ENCODE measurements around the gene PRSS33. TPM values are rescaled to one million over a fixed set of nuclear protein-coding genes. Genes with fewer than 3 reads are reported as not detected.

Gene PRSS33
- total and polyA plus RNA-seq, 2 donors from 2014 or later, result not detected

DNA sequence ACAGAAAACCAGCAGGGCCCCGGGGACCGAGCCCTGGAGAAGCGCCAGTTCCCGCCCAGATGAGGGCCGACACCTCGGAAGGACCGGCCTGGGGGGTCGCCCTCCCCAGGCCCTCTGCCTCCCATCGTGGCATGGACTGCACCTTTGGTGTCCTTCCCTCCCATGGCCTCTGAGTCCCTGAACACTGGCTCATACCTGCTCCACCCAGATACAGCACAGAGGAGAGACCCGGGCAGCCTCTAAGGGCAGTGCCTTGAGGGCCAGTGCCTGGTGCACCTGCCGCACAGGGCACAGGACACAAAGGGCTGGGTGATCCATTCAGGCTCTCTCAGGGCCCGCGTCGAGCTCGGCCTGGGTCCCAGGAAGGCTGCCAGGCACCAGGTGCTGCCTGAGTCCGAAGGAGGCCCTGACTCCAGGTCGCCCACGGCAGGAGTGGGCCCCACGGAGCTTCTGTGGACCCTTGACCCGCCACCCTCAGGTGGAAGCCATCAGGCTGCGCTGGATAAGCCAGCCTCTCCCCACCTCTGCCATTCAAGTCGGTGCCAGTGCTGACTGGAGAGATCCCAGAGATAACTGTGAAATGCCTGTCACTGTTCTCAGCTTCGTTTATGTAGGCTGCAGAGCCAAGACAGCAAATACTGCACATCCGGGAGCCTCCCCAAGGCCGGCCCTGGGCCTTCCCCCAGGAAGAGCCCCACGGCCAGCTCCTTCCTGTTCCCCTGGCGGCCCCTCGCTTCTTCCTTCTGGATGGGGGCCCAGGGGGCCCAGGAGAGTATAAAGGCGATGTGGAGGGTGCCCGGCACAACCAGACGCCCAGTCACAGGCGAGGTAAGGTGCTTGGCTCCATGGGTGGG, 42.4 kb upstream of the PRSS33 start, which contains the start of gene ZG16B:
Gene ZG16B, plus strand, starts transcription at position 803 of the 854 bp plus-strand sequence. CDS start 139 bp downstream, outside the sequence.
- Histone ChIP-seq H3K36me3 (ENCODE audit: control insufficient read depth in 2 of 3, insufficient read depth in 3 of 3, low read length in 3 of 3) (no peaks in the 10 kb centered on the region), H3K9ac (ENCODE audit: low read length in 3 of 3) (no peak within 1 kb of the TSS), H3K27ac (ENCODE audit: low read depth in 2 of 2, low read length in 2 of 2) (no peak within 1 kb of the TSS), H3K9me3 (ENCODE audit: control insufficient read depth in 2 of 3, insufficient read depth in 1 of 3, low read length in 3 of 3) (no peaks in the 10 kb centered on the region), H3K4me3 (ENCODE audit: low read length in 3 of 3) (no peak within 1 kb of the TSS), H3K27me3 (ENCODE audit: control insufficient read depth, insufficient read depth, low read length) (no peaks in the 10 kb centered on the region), H3K4me1 (ENCODE audit: control insufficient read depth in 2 of 3, insufficient read depth in 2 of 3, low read depth in 1 of 3, low read length in 3 of 3) (no peaks in the 10 kb centered on the region)
- intact Hi-C loops (cut with DNase I), result no loop called here
- DNase-seq (no peak), FAIRE-seq (no peak)
- TF ChIP-seq, protein P1, sequence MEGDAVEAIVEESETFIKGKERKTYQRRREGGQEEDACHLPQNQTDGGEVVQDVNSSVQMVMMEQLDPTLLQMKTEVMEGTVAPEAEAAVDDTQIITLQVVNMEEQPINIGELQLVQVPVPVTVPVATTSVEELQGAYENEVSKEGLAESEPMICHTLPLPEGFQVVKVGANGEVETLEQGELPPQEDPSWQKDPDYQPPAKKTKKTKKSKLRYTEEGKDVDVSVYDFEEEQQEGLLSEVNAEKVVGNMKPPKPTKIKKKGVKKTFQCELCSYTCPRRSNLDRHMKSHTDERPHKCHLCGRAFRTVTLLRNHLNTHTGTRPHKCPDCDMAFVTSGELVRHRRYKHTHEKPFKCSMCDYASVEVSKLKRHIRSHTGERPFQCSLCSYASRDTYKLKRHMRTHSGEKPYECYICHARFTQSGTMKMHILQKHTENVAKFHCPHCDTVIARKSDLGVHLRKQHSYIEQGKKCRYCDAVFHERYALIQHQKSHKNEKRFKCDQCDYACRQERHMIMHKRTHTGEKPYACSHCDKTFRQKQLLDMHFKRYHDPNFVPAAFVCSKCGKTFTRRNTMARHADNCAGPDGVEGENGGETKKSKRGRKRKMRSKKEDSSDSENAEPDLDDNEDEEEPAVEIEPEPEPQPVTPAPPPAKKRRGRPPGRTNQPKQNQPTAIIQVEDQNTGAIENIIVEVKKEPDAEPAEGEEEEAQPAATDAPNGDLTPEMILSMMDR (IDR thresholded peaks at IDR 0.05; ENCODE audit: borderline replicate concordance, extremely low read depth, insufficient read depth), result no peak

- no peaks in the 10 kb centered on the region for H3K9me3 ChIP-seq (ENCODE audit: control insufficient read depth in 2 of 3, insufficient read depth in 1 of 3, low read length in 3 of 3)
- DNase-seq (no peak), FAIRE-seq (no peak)
- no peaks in the 10 kb centered on the region for H3K36me3 ChIP-seq (ENCODE audit: control insufficient read depth in 2 of 3, insufficient read depth in 3 of 3, low read length in 3 of 3)
- H3K27me3 ChIP-seq (ENCODE audit: control insufficient read depth, insufficient read depth, low read length), result no peaks in the 10 kb centered on the region
- TF ChIP-seq, protein P1 (IDR thresholded peaks at IDR 0.05; ENCODE audit: borderline replicate concordance, extremely low read depth, insufficient read depth), result no peak
- intact Hi-C loops (cut with DNase I), result no loop called here
- H3K27ac ChIP-seq (ENCODE audit: low read depth in 2 of 2, low read length in 2 of 2), result no peak overlapping the region
- no peaks in the 10 kb centered on the region for H3K4me1 ChIP-seq (ENCODE audit: control insufficient read depth in 2 of 3, insufficient read depth in 2 of 3, low read depth in 1 of 3, low read length in 3 of 3)
- no peak overlapping the region for H3K9ac ChIP-seq (ENCODE audit: low read length in 3 of 3)
- no peak overlapping the region for H3K4me3 ChIP-seq (ENCODE audit: low read length in 3 of 3)
These were observed 41.6 kb upstream of the PRSS33 start for GRCh38 chr16:2828876-2829430.

- Histone ChIP-seq H3K4me1 (ENCODE audit: control insufficient read depth in 2 of 3, insufficient read depth in 2 of 3, low read depth in 1 of 3, low read length in 3 of 3) (no peaks in the 10 kb centered on the region), H3K4me3 (ENCODE audit: low read length in 3 of 3) (no peak overlapping the region), H3K36me3 (ENCODE audit: control insufficient read depth in 2 of 3, insufficient read depth in 3 of 3, low read length in 3 of 3) (no peaks in the 10 kb centered on the region), H3K9me3 (ENCODE audit: control insufficient read depth in 2 of 3, insufficient read depth in 1 of 3, low read length in 3 of 3) (no peaks in the 10 kb centered on the region), H3K27ac (ENCODE audit: low read depth in 2 of 2, low read length in 2 of 2) (no peak overlapping the region), H3K9ac (ENCODE audit: low read length in 3 of 3) (no peak overlapping the region), H3K27me3 (ENCODE audit: control insufficient read depth, insufficient read depth, low read length) (no peaks in the 10 kb centered on the region)
- FAIRE-seq, result no peak
- no peak for DNase-seq
- intact Hi-C loops (cut with DNase I), result no loop called here
- TF ChIP-seq, protein P1 (IDR thresholded peaks at IDR 0.05; ENCODE audit: borderline replicate concordance, extremely low read depth, insufficient read depth), result no peak
These were observed 41.1 kb upstream of the PRSS33 start for GRCh38 chr16:2828521-2828840.
